ENCODE data around the gene SLC6A3.

GRCh38 chr5:1363581-1363980 is 81.7 kb downstream of the SLC6A3 start:
- TF ChIP-seq, protein P1, sequence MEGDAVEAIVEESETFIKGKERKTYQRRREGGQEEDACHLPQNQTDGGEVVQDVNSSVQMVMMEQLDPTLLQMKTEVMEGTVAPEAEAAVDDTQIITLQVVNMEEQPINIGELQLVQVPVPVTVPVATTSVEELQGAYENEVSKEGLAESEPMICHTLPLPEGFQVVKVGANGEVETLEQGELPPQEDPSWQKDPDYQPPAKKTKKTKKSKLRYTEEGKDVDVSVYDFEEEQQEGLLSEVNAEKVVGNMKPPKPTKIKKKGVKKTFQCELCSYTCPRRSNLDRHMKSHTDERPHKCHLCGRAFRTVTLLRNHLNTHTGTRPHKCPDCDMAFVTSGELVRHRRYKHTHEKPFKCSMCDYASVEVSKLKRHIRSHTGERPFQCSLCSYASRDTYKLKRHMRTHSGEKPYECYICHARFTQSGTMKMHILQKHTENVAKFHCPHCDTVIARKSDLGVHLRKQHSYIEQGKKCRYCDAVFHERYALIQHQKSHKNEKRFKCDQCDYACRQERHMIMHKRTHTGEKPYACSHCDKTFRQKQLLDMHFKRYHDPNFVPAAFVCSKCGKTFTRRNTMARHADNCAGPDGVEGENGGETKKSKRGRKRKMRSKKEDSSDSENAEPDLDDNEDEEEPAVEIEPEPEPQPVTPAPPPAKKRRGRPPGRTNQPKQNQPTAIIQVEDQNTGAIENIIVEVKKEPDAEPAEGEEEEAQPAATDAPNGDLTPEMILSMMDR (IDR thresholded peaks at IDR 0.05 in 8 of 11, conservative IDR thresholded peaks at IDR 0.05 in 3 of 11): no peak
- TF ChIP-seq POLR2AphosphoS5 (IDR thresholded peaks at IDR 0.05): no peak

All from spleen (tissue), 7 donors.